LNCaP clone FGC (cell line): Measurements from ENCODE around the gene GTPBP10.

ENCODE experiments used
- DNase-seq: peaks from one replicate; pipeline ENCODE4 v3.0.0-alpha.2; 2011; ENCODE audit warnings: low read depth
- H3K4me3 ChIP-seq: 2 replicates; pipeline ENCODE4 v1.5.1; 2011; ENCODE audit warnings: mild to moderate bottlenecking, low read depth, low read length, control low read depth
- TF ChIP-seq, protein P1 (sequence below): IDR thresholded peaks from 2 replicates; pipeline ENCODE4 v1.5.1; 2012; ENCODE audit warnings: mild to moderate bottlenecking; ENCODE audit not compliant: control insufficient read depth, insufficient read depth; ENCODE audit errors: extremely low read depth

The GTPBP10 gene

DNA sequence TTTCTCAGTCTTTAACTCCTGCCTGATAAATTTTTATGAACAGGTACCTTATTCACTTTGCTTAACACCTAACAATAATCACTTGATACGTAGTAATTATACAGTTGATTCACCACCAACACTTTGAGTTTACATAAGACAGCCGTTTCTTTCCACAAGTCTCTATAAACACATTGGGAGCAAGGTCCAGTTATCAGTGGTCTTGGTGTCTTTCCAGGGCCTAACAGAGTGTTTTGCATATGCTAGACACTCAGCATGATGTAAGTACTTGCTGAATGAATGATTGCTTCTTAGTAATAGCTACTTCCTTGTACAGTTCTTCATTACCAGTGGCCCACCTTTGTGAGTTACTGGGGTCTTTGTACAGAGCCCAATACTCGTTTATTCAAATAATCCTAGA is 63.2 kb downstream of the GTPBP10 start:
- DNase-seq, result no peak
- TF ChIP-seq, protein P1, sequence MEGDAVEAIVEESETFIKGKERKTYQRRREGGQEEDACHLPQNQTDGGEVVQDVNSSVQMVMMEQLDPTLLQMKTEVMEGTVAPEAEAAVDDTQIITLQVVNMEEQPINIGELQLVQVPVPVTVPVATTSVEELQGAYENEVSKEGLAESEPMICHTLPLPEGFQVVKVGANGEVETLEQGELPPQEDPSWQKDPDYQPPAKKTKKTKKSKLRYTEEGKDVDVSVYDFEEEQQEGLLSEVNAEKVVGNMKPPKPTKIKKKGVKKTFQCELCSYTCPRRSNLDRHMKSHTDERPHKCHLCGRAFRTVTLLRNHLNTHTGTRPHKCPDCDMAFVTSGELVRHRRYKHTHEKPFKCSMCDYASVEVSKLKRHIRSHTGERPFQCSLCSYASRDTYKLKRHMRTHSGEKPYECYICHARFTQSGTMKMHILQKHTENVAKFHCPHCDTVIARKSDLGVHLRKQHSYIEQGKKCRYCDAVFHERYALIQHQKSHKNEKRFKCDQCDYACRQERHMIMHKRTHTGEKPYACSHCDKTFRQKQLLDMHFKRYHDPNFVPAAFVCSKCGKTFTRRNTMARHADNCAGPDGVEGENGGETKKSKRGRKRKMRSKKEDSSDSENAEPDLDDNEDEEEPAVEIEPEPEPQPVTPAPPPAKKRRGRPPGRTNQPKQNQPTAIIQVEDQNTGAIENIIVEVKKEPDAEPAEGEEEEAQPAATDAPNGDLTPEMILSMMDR, result no peak
- no peak overlapping the region for H3K4me3 ChIP-seq

DNA sequence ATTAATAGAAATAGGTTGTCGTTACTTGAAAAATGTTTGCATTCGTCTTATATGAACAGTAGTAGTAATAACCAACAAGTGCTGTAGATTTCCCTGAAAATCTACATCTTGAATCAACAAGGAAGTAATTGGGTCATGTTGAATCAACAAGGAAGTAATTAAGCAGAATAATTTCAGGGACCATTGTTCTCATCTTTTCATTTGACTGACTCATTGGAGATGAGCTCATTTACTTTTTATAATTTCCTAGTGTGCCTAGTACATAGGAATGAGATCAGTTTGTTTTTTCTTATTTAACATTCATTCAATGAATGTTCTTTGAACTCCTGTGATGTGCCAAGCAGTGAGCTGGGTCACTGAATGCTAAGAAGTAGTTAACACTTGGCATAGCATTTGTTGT is 65.0 kb downstream of the GTPBP10 start:
- no peak overlapping the region for H3K4me3 ChIP-seq
- TF ChIP-seq, protein P1, result no peak
- DNase-seq, result peak; percentile 96

DNA sequence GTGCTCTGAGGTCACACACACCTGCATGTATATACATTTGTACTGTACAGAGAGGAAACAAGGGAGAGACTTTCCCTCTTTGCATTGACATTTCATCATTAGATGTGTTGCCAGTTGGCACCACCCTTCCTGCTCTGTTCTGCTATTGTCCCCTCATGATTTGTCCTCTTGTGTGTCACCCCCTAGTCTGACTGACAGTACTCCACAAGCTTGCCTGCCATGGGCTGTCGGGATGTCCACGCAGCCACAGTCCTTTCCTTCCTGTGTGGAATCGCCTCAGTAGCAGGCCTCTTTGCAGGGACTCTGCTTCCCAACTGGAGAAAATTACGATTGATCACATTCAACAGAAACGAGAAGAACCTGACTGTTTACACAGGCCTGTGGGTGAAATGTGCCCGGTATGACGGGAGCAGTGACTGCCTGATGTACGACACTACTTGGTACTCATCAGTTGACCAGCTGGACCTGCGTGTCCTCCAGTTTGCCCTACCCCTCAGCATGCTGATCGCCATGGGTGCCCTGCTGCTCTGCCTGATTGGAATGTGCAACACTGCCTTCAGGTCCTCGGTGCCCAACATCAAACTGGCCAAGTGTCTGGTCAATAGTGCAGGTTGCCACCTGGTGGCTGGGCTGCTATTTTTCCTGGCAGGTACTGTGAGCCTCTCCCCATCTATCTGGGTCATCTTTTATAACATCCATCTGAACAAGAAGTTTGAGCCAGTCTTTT is 66.1 kb downstream of the GTPBP10 start:
- TF ChIP-seq, protein P1, result peak; percentile 52
- H3K4me3 ChIP-seq, result no peak overlapping the region
- peak; percentile 81 for DNase-seq

DNA sequence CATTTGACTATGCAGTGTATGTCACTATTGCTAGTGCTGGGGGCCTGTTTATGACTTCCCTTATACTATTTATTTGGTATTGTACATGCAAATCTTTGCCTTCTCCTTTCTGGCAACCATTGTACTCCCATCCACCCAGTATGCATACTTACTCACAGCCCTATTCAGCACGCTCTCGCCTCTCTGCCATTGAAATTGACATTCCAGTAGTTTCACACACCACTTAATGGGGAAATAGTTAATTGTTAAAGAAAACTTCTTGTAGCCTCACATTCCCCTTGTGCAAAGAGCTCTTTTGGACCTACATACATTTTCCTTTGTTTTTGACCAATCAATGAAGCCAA is 66.6 kb downstream of the GTPBP10 start:
- TF ChIP-seq, protein P1, result no peak
- H3K4me3 ChIP-seq, result no peak overlapping the region
- DNase-seq, result no peak

DNA sequence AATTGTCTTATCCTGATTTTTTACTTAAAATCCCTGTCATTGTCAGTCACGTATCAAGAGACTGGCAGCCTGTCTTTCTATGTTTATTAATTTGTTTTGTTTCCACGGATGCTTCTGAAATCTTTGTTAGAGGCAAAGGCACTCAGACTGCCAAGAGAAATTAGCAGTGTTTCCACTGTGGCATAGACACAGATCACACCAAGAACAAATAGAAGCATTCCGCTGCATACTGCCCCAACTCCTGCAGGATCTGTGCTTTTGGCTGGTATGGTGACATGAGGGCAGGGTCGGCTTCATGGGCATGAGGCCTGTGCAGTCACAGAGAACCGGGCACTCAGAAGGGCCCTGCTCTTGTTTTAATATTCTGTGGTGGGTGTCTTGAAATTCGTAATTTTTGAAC is 75.1 kb downstream of the GTPBP10 start:
- DNase-seq, result no peak
- TF ChIP-seq, protein P1, result no peak
- no peak overlapping the region for H3K4me3 ChIP-seq

DNA sequence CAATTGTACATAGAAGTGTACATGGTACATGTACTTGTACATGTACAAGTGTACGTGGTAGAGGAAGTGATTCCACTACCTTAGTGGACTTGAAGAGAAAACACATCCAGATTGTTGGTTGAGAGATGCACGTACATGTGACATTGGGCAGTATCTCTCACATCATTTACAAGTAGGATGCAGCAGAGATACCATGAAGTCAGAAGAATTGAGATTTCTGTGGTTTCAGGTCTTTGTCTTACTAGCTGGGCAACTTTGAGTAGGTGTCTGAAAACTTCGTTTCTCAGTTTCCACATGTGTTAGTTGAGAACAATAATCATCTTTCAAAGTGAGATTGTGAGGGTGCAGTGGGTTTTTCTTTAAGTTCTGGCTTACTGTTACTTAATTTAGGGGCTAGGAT is 78.2 kb downstream of the GTPBP10 start:
- H3K4me3 ChIP-seq, result no peak overlapping the region
- TF ChIP-seq, protein P1, result no peak
- DNase-seq, result no peak

DNA sequence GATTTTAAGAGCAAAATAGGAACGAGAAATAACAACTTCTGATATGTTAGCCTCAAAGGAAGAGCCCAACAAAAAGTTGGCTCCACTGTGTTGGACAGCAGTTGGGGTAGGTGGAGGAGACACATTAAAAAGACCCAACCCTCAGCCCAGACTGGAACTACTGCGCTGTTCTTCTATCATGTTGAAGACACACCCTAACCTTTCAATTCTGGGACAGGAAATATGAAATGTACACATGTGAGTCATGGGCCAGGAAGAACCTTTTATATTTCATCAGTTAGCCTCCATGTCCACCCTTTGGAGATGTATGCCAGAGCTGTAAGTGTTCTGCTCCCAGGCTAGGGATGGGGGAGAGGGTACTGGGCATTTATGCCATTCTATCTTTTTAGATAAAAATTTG is 78.9 kb downstream of the GTPBP10 start:
- H3K4me3 ChIP-seq, result no peak overlapping the region
- TF ChIP-seq, protein P1, result no peak
- DNase-seq, result no peak
